Pericardium fibroblast (primary cell): ENCODE data around the gene PLBD1. TPM values are rescaled to one million over a fixed set of nuclear protein-coding genes. Genes with fewer than 3 reads are reported as not detected.

ENCODE experiments used
- total RNA-seq: library from RNA; depleted of rRNA; stranded (reverse); fragments of >200 nt; gene quantifications from 2 replicates; pipeline ENCODE4 v1.2.3, GENCODE V29; 2015

Gene PLBD1, protein sequence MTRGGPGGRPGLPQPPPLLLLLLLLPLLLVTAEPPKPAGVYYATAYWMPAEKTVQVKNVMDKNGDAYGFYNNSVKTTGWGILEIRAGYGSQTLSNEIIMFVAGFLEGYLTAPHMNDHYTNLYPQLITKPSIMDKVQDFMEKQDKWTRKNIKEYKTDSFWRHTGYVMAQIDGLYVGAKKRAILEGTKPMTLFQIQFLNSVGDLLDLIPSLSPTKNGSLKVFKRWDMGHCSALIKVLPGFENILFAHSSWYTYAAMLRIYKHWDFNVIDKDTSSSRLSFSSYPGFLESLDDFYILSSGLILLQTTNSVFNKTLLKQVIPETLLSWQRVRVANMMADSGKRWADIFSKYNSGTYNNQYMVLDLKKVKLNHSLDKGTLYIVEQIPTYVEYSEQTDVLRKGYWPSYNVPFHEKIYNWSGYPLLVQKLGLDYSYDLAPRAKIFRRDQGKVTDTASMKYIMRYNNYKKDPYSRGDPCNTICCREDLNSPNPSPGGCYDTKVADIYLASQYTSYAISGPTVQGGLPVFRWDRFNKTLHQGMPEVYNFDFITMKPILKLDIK
- total RNA-seq = 2.6 and 4.2 TPM in 2 replicates

GRCh38 chr12:14567351-14568162 is at the start of gene PLBD1:
Gene PLBD1 (minus strand): TSS chr12:14567883. CDS start chr12:14567696, 187 bp downstream.

Other genes starting within 250 kb of the PLBD1 start
- 12.6 and 13.0 TPM in 2 replicates for gene ATF7IP, start 202.2 kb downstream of the PLBD1 start, total RNA-seq
- not detected in 2 replicates for gene GUCY2C, start 128.7 kb upstream of the PLBD1 start, total RNA-seq
- 21.9 and 24.0 TPM in 2 replicates for gene WBP11, start 235.6 kb upstream of the PLBD1 start, total RNA-seq
- 0.68 and 1.4 TPM in 2 replicates for gene C12orf60, start 235.8 kb upstream of the PLBD1 start, total RNA-seq
- 1.7 and 7.6 TPM in 2 replicates for gene SMCO3, start 246.3 kb upstream of the PLBD1 start, total RNA-seq